HG03378 (cell line): ENCODE results near the gene FLRT3.

Experiments used
- ATAC-seq: cut with Tn5 transposase; IDR thresholded peaks from one replicate; pipeline ENCODE4 v1.9.1; 2021; ENCODE audit warnings: mild to moderate bottlenecking, moderate library complexity; ENCODE audit not compliant: unreplicated experiment

FLRT3 gene

GRCh38 chr20:14331646-14332045 lies 5.8 kb downstream of the FLRT3 start:
- ATAC-seq: no peak

DNA sequence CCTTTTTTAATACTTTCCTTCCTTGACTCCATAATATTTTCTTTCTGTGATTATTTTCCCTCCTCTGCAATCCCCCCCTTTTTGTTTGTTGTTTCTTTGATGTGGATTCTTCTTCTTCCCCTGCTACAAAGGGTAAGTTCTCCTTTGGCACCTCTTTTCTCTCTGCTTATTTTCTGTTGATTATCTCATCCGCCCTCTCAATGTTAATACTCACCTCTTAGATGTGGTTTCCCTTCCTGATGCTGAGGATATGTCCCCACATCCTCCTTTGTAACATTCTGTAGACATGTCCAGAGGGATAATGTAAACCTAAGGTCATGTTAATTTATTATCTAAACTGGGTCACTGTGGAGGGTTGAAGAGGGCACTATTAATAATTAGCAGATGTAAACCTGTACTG lies 17.7 kb downstream of the FLRT3 start:
- no peak for ATAC-seq

GRCh38 chr20:14313341-14314020 lies 23.9 kb downstream of the FLRT3 start:
- no peak for ATAC-seq

DNA sequence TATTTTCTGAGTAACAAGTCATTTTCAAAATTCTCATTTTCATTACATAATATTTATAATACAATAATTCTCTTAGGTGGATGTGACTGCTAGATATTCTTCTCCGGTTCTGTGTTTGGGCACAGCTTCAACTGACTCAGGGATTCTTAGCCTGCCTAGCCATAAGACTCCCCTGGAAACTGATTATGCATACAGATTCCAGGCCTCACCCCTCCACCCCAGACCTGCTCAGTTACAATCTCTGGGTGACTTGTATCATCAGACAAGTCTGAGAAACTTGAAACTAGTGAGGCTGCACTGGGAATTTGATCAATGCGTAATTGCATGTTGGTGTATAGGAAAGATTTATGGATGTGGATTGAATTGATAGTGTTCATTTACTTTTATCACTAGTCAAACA lies 25.4 kb downstream of the FLRT3 start:
- ATAC-seq: no peak

- ATAC-seq: no peak
Observed at GRCh38 chr20:14310977-14311627, 26.3 kb downstream of the FLRT3 start.

- no peak for ATAC-seq
Observed at GRCh38 chr20:14307956-14308355, 29.5 kb downstream of the FLRT3 start.

DNA sequence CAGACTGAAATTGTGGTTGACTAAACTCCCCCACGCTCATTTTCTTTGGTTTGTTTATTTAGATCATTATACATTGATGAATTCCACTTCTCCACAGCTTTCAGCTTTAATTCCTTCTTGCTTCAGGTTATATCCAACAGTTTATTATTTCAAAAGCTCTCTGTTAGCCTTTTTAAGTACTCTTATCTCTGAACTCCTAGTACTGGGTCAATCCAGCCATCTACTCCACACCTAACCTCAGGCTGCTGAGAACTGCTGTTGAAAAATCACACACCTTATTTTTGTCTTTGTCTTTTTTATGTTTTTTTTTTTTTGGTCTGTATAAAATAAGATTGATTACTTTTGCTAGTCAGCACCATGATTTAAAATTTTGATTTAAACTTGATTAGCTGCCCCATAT lies 32.9 kb downstream of the FLRT3 start:
- ATAC-seq: no peak

GRCh38 chr20:14303651-14304050 lies 33.8 kb downstream of the FLRT3 start:
- ATAC-seq: no peak

- no peak for ATAC-seq
Observed at GRCh38 chr20:14303106-14303505, 34.3 kb downstream of the FLRT3 start.

- ATAC-seq: no peak
Observed at GRCh38 chr20:14299831-14300230, 37.6 kb downstream of the FLRT3 start.

- no peak for ATAC-seq
Observed at GRCh38 chr20:14295770-14296309, 41.6 kb downstream of the FLRT3 start.

DNA sequence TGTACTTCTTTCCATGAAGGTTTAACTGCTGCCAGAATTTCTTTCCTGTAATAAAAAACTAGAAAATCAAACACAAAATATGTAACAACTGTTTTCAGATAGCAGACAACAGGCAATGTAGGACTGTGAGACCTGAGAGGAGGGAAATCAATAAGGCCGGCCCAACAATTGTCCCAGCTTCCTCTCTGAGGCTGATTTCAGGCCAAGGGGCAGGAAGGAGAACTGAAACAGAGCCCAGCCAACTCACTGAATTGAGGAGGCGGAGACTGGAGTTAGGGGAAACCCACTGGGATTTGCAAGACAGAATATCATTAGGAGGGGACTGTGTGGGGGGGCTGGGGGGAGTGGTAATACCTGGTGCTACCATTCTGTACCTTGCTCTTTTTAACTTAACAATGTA lies 42.2 kb downstream of the FLRT3 start:
- ATAC-seq: no peak

GRCh38 chr20:14291502-14291901 lies 45.9 kb downstream of the FLRT3 start:
- ATAC-seq: no peak

GRCh38 chr20:14288341-14289330 lies 48.8 kb downstream of the FLRT3 start:
- no peak for ATAC-seq

GRCh38 chr20:14284443-14284842 lies 53.0 kb downstream of the FLRT3 start:
- ATAC-seq: no peak

GRCh38 chr20:14282140-14282539 lies 55.3 kb downstream of the FLRT3 start:
- no peak for ATAC-seq
